GM21619 (cell line): ENCODE data around the gene SEMA4B.
"Not testable (repeated sequence)": the region's sequence is repeated elsewhere in the genome, so short reads cannot be mapped to it uniquely, and the experiment has no call there.

Experiments used
- ATAC-seq: cut with Tn5 transposase; IDR thresholded peaks from one replicate; pipeline ENCODE4 v1.9.1; 2021; ENCODE audit not compliant: unreplicated experiment

Gene SEMA4B

GRCh38 chr15:90181776-90182175 is 19.4 kb upstream of the SEMA4B start:
- no peak for ATAC-seq

- ATAC-seq: peak; percentile 42
Observed at GRCh38 chr15:90184119-90184785, 16.9 kb upstream of the SEMA4B start.

DNA sequence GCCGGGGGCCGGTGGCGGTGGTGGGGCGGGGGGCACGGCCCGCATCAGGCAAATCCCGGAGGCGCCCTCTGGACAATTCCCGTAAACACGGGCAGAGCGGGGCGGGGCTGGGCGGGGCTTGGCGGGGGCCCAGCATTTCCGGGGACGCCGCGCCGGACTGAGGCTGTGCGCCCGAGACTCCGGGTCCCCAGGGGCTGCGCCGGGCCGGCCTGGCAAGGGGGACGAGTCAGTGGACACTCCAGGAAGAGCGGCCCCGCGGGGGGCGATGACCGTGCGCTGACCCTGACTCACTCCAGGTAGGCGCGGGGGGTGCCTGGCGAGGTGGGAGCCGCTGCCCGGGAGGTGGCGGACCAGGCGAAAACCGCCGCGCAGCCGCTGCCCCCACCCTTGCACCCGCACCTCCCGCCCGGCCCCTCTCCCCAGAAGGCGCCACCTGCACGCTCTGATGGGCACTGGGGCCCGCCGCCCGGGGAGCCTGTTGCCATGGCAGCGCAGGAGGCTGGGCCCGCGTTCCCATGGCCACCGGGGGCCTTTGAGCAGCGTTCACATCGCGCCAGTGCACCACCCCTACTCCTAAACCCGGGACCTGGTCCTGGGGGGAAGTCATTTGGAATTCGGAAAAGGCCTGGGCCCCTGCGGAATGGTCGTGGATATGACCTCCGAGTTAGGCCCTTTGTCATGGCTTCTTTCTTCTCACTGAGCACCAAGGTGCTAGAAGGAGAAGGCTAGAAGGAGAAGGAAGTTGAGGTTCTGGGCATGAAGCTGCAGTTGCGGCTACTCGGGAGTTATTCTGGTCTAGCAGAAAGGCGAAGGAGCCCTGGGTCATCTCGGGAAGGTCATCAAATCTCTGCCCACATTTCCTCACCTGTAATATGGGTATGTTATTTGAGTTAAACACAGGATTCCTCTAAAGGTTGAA is 16.1 kb upstream of the SEMA4B start:
- peak; percentile 69 for ATAC-seq

DNA sequence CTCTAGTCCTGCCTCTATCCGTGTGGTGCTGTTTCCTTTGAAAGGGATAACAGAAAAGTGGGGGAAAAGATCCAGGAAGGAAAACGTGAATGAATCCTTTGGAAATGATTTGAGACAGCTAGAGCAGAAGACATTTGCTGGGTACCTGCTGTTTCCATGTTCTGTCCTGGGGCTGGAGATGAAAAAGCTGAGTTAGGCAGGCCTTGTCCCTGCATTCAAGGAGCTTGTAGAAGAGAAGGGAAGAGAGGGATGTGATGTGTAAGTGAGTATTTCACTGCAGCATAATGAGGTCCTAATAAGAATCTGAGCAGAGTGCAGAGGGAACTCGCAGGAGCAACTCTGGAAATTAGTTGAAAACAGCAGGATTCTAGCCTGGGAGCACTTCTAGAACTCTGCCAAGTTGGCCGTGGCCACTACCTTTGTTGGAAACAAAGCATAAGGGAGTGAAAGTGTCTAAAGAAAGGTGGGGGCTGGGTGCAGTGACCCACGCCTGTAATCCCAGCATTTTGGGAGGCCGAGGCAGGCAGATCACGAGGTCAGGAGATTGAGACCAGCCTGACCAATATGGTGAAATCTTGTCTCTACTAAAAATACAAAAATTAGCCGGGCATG is 13.8 kb upstream of the SEMA4B start:
- no peak for ATAC-seq

DNA sequence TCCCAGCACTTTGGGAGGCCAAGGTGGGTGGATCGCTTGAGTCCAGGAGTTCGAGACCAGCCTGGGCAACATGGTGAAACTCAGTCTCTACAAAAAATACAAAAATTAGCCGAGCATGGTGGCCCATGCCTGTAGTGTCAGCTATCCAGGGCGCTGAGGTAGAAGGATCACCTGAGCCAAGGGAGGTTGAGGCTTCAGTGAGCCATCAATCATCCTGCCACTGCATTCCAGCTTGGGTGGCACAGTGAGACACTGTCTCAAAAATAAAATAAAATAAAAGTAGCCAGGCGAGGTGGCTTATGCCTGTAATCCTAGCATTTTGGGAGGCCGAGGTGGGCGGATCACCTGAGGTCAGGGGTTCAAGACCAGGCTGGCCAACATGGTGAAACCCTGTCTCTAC is 13.1 kb upstream of the SEMA4B start:
- not testable (repeated sequence) for ATAC-seq

DNA sequence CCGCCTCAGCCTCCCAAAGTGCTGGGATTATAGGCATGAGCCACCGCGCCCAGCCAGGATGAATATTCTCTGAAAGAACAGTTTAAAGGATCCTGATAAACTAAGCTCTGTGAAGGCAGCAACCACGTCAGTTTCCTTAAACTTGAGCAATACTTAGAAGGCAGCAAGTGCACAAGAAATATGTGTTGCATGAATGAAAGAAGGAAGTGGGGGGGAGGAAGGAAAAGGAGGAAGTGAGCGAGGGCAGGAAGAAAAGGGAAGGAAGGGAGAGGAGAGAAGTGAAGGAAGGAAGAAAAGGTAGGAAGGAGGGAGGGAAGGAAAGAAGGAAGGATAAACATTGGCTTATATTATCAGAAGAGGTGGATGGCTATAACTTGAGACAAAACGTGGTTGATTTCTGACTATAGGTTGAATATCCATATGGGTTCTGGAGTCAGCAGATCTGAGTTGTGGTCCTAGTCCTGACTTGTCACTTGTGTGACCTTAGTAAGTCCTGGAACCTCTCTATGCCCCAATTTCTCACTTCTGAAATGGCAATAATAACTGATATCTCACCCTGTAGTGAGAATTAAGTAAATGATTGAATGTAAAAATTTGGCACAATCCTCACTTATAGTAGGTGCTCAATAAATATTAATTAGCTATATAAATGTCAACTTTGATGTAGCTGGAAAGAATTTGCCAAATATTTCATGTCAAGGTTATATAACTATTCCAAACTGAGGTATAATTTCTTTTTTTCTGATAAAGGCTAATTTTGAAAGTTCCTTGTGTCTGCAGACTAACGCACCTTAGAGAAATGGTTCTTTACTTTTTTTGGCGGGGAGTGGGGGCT is 12.0 kb upstream of the SEMA4B start:
- no peak for ATAC-seq

GRCh38 chr15:90189781-90190467 is 11.2 kb upstream of the SEMA4B start:
- no peak for ATAC-seq

GRCh38 chr15:90190606-90191343 is 10.4 kb upstream of the SEMA4B start:
- ATAC-seq: peak; percentile 61

DNA sequence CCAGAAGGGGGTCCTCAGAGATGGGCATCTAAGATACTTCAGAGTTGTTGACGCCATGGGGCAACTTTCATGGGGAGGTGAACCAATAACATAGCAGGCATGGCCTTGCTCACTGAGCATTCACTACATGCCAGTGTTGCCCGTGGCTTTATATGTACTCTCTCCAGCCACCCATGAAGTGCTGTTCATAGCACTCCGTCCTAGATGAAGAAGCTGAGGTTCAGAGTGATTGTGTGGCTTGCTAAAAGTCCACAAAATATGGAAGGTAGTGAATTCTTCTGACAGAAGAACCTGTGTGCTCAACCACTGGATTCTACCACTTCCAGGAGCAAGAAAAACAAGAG is 9.8 kb upstream of the SEMA4B start:
- ATAC-seq: peak; percentile 25

GRCh38 chr15:90191794-90192509 is 9.2 kb upstream of the SEMA4B start:
- peak; percentile 54 for ATAC-seq

DNA sequence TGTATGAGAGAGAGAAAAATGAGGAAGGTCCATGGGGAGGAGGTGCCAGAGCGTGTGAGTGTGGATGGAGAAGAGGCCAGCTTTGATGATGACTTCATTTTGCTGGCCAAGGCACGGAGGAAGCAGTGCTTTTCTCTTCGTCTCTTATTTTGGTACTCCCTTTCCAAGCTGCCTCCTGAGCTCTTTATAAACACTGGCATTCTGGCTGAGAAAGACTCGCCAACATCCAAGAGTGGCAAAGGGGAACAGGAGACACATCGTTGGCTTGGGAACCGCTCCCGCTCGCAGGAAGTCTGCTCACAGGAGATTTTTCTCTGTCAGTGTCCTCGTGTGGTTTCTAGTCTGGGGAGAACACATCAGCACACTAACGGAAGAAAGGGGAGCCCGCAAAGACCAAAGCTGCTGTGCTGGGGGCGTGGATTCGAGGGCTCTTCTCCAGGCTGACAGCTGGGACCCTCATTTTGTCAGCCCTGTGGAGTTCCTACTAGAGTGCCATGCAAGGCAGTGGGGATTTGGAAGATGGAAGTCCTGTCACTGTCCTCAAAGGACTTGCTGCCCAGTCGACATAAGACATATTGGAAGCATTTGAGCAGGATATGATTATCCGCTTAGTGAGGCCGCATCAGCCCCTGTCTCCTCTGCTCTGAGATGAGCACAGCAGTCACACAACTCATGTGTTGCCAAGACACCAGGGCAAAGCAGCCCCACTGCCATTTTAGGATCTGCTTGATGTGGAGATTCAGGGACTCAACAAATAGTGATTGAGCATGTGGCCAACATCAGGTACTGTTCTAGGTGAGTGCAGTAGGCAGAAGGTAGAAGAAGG is 8.0 kb upstream of the SEMA4B start:
- no peak for ATAC-seq

DNA sequence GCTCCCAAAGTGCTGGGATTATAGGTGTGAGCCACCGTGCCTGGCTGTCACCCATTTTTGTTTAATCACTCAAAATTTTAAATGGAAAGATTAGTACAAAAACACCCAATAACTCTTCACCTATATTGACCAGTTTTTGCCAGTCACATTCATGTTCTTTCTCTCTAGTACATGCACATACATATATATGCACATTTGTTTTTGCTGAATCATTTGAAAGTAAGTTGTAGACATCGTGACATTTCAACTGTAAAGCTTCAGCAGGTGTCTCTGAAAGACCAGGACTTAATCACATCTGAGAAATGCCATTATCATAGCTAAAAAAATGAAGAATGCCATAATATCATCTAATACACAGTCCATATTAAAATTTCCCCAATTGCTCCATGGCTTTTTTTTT is 6.5 kb upstream of the SEMA4B start:
- ATAC-seq: no peak

DNA sequence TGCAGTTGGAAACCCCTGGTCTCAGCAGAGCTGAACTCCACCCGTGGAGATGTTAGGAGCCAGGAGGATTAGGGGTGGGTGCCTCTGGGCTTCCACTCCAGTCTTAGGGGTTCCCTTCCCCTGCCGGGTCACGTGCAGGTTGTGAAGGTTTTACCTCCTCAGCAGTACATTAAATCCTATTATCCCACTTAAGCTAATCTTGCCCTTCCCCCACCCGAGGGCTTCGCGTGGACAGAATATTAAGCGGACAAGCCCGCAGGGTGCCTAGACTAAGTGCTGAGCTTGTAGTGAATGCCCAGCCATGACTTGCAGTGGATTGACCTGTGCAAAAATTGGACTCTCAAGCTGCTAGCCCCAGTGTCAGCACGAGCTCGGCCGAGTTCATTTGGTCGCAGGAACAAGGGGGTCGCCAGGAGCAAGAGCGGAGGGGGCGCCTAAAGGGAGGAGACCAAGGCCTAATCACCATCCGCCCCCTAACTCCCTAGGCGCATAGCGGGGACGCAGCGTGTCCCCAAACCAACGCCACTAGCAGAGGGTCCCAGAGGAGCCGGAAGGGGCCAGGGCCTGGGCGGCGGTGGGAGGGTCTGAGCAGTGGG is 498 bp upstream of the SEMA4B start:
- no peak for ATAC-seq

DNA sequence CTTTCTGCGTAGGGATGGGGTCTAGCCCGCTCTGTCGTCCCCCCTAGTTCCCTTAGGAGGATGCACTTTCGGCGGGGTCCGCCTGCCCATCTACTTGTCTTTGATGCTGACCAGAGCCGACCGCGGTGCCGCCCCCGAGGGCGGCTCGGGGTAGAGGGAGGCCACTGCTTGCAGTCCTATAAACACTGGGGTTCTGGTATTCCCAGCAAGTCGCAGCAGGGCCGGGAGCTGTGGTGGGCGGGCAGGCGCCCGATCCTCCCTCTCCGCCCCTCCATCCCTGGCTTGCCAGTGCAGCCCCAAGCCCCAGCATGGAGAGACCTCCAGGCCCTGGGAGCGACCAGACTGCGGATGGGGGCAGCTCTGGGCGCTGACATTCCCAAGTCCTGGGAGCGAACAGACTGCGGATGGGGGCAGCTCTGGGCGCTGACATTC is 830 bp downstream of the SEMA4B start:
- ATAC-seq: no peak

GRCh38 chr15:90202929-90203328 is 1.8 kb downstream of the SEMA4B start:
- ATAC-seq: no peak

DNA sequence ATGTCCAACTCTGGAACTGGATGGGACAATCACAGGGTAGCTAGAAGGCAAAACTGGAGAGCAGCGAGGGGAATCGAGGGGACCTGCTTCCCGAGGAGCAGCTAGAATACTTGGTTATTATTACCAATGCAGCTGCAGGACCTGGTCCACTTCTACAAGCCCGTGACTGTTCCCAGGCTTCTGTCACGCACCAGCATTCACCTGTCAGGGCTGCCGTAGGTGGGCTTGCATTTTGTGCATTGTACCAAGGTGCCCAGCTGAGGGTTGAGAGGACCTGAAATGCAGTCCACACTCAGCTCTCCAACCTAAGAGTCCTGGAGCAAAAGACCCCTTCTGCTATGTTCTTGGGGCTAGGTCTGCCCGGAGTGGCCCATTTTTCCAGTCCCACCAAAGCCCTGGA is 2.3 kb downstream of the SEMA4B start:
- no peak for ATAC-seq

DNA sequence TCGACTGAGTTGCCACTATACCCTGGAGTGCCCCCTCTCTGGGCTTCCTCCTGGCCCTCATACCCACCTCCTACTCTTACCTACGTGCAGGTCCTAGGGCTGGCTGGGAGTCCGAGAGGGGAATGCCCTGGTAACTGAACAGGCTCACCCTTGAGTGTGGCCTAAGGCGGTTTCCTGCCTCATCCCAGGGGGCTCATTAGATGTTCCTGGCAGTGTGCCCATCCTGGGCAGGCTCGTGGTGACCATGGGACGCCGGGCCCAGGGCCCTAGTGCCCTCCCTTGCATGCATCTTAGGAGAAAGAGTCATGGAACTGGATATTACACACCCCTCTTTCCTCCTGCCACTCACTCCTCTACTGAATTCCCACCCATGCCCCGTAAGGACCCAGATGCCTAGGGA is 2.8 kb downstream of the SEMA4B start:
- no peak for ATAC-seq
